Globus pallidus (tissue), 1 donor: ENCODE results near the gene PTPRN.
A peak's percentile ranks its signal among the peaks of the same experiment; 100 is the strongest.
"Not testable (repeated sequence)": the region's sequence is repeated elsewhere in the genome, so short reads cannot be mapped to it uniquely, and the experiment has no call there.

Experiments used
- DNase-seq: peaks from one replicate; pipeline ENCODE4 v3.0.0-alpha.2; 2015; ENCODE audit warnings: low spot score

PTPRN gene

GRCh38 chr2:219270055-219270372, 39.2 kb downstream of the PTPRN start:
- DNase-seq: no peak

- DNase-seq: no peak
Observed at GRCh38 chr2:219269362-219270054, 39.7 kb downstream of the PTPRN start.

- DNase-seq: no peak
Observed at GRCh38 chr2:219268294-219268693, 40.9 kb downstream of the PTPRN start.

GRCh38 chr2:219266886-219267285, 42.3 kb downstream of the PTPRN start:
- DNase-seq: no peak

GRCh38 chr2:219266232-219266631, 43.0 kb downstream of the PTPRN start:
- DNase-seq: no peak

- no peak for DNase-seq
Observed at GRCh38 chr2:219261024-219261855, 48.0 kb downstream of the PTPRN start.

GRCh38 chr2:219258942-219259341, 50.3 kb downstream of the PTPRN start:
- not testable (repeated sequence) for DNase-seq

- no peak for DNase-seq
Observed at GRCh38 chr2:219254590-219255201, 54.5 kb downstream of the PTPRN start.

- peak; percentile 78 for DNase-seq
Observed at GRCh38 chr2:219253753-219254589, 55.2 kb downstream of the PTPRN start, which contains the start of gene TUBA4A. Gene TUBA4A, minus strand, starts transcription at chr2:219253918. Its CDS starts 60 bp downstream, at chr2:219253858.

GRCh38 chr2:219252900-219253752, 56.1 kb downstream of the PTPRN start, which contains the start of gene TUBA4B:
Gene TUBA4B, plus strand, starts transcription at chr2:219253243. Its CDS starts 165 bp downstream, at chr2:219253408.
- DNase-seq: no peak

- no peak for DNase-seq
Observed at GRCh38 chr2:219252570-219252899, 56.7 kb downstream of the PTPRN start.

- DNase-seq: no peak
Observed at GRCh38 chr2:219252084-219252483, 57.1 kb downstream of the PTPRN start.

GRCh38 chr2:219251656-219252055, 57.5 kb downstream of the PTPRN start:
- DNase-seq: no peak

GRCh38 chr2:219250049-219250781, 59.0 kb downstream of the PTPRN start:
- DNase-seq: no peak

- peak; percentile 72 for DNase-seq
Observed at GRCh38 chr2:219249203-219249980, 59.8 kb downstream of the PTPRN start.

- no peak for DNase-seq
Observed at GRCh38 chr2:219248845-219249202, 60.4 kb downstream of the PTPRN start.

- DNase-seq: no peak
Observed at GRCh38 chr2:219247678-219248642, 61.2 kb downstream of the PTPRN start.

GRCh38 chr2:219246559-219246958, 62.6 kb downstream of the PTPRN start:
- no peak for DNase-seq

- no peak for DNase-seq
Observed at GRCh38 chr2:219245899-219246230, 63.3 kb downstream of the PTPRN start.
